GM19240 (cell line): Measurements from ENCODE around the gene C3.
A peak's percentile ranks its signal among the peaks of the same experiment; 100 is the strongest.
"Not testable (repeated sequence)": the region's sequence is repeated elsewhere in the genome, so short reads cannot be mapped to it uniquely, and the experiment has no call there.

ENCODE experiments used
- DNase-seq: peaks from one replicate; pipeline ENCODE4 v3.0.0; 2011; ENCODE audit warnings: low spot score; ENCODE audit not compliant: insufficient read length

The C3 gene

GRCh38 chr19:6664916-6665315, 55.5 kb downstream of the C3 start:
- DNase-seq = no peak

GRCh38 chr19:6663236-6664201, 56.9 kb downstream of the C3 start:
- DNase-seq = no peak

GRCh38 chr19:6662702-6663101, 57.7 kb downstream of the C3 start:
- no peak for DNase-seq

GRCh38 chr19:6661509-6662244, 58.8 kb downstream of the C3 start:
- peak; percentile 26 for DNase-seq

GRCh38 chr19:6660930-6661329, 59.5 kb downstream of the C3 start:
- no peak for DNase-seq

GRCh38 chr19:6656390-6656789, 64.1 kb downstream of the C3 start:
- not testable (repeated sequence) for DNase-seq

- peak; percentile 23 for DNase-seq
These were observed 65.8 kb downstream of the C3 start for GRCh38 chr19:6654347-6655310.

- DNase-seq = no peak
These were observed 67.7 kb downstream of the C3 start for GRCh38 chr19:6652805-6653094.

GRCh38 chr19:6651965-6652804, 68.3 kb downstream of the C3 start:
- DNase-seq = no peak

GRCh38 chr19:6649185-6649584, 71.3 kb downstream of the C3 start:
- DNase-seq = no peak

GRCh38 chr19:6648141-6648715, 72.2 kb downstream of the C3 start:
- no peak for DNase-seq

- DNase-seq = no peak
These were observed 75.7 kb downstream of the C3 start for GRCh38 chr19:6644796-6645195.

- DNase-seq = not testable (repeated sequence)
These were observed 80.1 kb downstream of the C3 start for GRCh38 chr19:6640333-6640732.

- DNase-seq = no peak
These were observed 81.0 kb downstream of the C3 start for GRCh38 chr19:6639439-6639838.

GRCh38 chr19:6633456-6633813, 87.0 kb downstream of the C3 start:
- DNase-seq = not testable (repeated sequence)

GRCh38 chr19:6632747-6633455, 87.5 kb downstream of the C3 start:
- not testable (repeated sequence) for DNase-seq

- DNase-seq = no peak
These were observed 88.3 kb downstream of the C3 start for GRCh38 chr19:6632002-6632621.
